ENCODE data around the gene C16orf89.
A peak's percentile ranks its signal among the peaks of the same experiment; 100 is the strongest.
"Not testable (repeated sequence)": the region's sequence is repeated elsewhere in the genome, so short reads cannot be mapped to it uniquely, and the experiment has no call there.

C16orf89 gene, protein sequence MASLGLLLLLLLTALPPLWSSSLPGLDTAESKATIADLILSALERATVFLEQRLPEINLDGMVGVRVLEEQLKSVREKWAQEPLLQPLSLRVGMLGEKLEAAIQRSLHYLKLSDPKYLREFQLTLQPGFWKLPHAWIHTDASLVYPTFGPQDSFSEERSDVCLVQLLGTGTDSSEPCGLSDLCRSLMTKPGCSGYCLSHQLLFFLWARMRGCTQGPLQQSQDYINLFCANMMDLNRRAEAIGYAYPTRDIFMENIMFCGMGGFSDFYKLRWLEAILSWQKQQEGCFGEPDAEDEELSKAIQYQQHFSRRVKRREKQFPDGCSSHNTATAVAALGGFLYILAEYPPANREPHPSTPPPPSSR

DNA sequence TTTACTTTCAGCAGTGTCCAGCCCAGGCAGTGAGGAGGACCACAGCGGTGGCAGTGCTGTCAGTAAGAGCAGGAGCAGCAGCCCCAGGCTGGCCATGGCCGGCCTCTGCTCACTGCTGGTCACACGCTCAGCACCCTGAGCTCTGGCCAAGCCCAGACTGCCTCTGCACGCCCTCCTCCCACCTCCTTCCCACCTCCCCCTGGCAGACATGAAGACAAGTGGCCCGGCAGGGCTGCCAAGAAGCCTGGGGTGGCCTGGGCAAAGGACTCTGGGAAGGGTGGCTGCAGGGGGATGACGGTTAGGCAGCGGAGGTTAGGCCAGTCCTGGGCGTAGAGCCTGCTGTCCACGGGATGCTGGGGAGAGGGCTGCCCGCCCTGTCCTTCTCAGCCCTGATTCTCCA, at the start of gene C16orf89:
Gene C16orf89 (minus strand): TSS at position 144 of the 400 bp plus-strand sequence. CDS start 48 bp downstream, at position 96.
- H3K4me3 ChIP-seq (ENCODE audit: low read depth, low read length): no peak within 1 kb of the TSS
- DNase-seq (ENCODE audit: low read depth): no peak
- TF ChIP-seq CTCF (IDR thresholded peaks at IDR 0.05; ENCODE audit: low read depth, low read length, missing control alignments): no peak

DNA sequence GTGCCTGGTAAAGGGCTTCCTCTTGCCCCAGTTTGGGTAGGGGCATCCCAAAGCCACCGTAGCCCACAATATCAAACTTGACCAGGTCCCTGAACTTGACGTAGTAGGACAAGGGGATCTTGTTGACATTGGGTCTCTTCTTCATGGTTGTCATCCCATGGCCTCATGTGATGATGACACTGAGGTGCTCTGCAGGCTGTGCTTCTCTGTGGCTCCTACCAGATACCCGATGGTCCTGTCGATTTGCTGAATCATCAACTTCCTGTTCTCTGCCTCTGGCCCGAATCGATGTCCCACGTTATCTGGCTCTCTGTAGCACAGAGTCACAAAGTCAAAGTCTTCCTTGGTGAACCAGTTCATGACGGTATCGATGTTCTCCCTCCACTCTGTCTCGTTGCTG, 45.2 kb upstream of the C16orf89 start:
- DNase-seq (ENCODE audit: low read depth); H3K4me3 ChIP-seq (ENCODE audit: low read depth, low read length): not testable (repeated sequence)

DNA sequence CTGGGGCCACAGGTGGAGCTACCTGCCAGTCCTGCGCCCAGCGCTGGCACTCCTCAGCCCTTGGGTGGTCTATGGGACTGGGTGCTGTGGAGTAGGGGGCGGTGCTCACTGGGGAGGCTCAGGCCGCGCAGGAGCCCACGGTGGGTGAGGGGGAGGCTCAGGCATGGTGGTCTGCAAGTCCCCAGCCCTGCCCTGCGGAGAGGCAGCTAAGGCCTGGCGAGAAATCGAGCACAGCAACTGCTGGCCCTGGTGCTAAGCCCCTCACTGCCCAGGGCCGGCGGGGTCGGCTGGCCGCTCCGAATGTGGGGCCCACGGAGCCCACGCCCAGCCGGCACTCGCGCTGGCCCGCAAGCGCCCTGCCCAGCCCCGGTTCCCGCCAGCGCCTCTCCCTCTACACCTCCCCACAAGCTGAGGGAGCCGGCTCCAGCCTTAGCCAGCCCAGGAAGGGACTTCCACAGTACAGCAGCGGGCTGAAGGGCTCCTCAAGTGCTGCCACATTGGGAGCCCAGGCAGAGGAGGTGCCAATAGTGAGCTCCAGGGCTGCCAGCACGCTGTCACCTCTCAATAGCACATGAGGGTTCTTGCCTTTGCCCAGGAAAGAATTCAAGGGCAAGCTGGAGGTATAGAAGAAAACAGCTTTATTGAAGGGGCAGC, 42.9 kb upstream of the C16orf89 start:
- DNase-seq (ENCODE audit: low read depth): no peak
- no peak overlapping the region for H3K4me3 ChIP-seq (ENCODE audit: low read depth, low read length)
- no peak for TF ChIP-seq CTCF (IDR thresholded peaks at IDR 0.05; ENCODE audit: low read depth, low read length, missing control alignments)

DNA sequence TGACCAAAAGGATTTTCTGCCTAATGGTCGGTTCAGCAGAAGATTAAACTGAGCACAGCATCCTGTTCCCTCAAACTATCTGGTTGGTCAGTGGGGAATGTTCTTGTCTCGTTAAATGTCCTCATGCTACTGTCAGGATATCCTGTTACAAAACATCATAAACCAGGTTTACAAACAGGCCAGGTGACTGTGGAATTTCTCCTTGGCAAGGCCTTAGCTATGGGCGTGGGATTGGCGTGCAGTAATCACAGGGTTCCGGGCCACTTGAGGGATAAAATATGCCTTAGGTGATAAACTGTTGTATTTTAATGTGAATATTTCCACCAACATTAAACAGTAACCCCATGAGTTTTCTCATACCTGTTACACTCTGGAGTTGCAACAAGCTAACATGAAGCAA, 39.3 kb upstream of the C16orf89 start:
- DNase-seq (ENCODE audit: low read depth); H3K4me3 ChIP-seq (ENCODE audit: low read depth, low read length): not testable (repeated sequence)

DNA sequence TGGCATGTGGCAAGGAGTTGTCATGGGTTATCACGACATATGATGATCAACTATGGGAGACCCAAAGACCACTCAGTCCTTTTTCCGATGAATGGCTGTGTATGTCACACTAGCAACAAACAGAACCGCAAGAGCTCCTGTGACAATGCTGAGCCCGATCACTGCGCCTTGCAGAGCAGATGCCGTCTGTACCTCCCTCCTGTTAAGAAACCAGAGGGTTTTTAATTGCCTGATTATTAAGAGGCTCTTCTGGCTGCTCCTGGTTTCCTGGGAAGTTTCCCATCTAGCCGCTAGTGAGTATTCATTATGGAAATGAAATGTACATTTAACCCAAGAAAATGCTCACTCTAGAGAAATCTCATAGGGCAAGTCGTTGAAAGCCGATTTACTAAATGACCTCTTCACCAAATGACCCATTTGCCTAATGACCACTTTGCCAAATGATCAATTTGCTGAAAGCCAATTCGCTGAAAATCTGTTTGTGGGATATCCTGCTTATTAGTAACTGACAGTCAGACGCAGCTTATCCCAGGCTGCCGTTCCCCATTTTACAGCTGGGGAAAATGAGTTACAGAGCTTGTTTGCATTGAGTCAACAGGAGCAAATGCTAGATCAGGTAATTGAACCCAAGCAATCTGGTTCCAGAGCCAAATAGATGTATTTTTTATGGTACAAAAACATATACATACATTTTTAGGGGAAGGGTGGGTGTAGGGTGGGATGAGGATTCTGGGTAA, 37.7 kb upstream of the C16orf89 start:
- not testable (repeated sequence) for H3K4me3 ChIP-seq (ENCODE audit: low read depth, low read length); DNase-seq (ENCODE audit: low read depth)

- DNase-seq (ENCODE audit: low read depth); H3K4me3 ChIP-seq (ENCODE audit: low read depth, low read length): not testable (repeated sequence)
These were observed 33.4 kb upstream of the C16orf89 start for GRCh38 chr16:5099174-5099573.

GRCh38 chr16:5098221-5099159, 32.7 kb upstream of the C16orf89 start:
- DNase-seq (ENCODE audit: low read depth): not testable (repeated sequence)
- H3K4me3 ChIP-seq (ENCODE audit: low read depth, low read length): peak overlapping the region; percentile 65

- peak; percentile 94 for DNase-seq (ENCODE audit: low read depth)
- H3K4me3 ChIP-seq (ENCODE audit: low read depth, low read length): peak within 1 kb of the TSS; percentile 66
These were observed 31.9 kb upstream of the C16orf89 start, which contains the start of gene EEF2KMT for GRCh38 chr16:5097470-5098220. Gene EEF2KMT, minus strand, starts transcription at chr16:5097795. Its CDS starts 56 bp downstream, at chr16:5097739.

DNA sequence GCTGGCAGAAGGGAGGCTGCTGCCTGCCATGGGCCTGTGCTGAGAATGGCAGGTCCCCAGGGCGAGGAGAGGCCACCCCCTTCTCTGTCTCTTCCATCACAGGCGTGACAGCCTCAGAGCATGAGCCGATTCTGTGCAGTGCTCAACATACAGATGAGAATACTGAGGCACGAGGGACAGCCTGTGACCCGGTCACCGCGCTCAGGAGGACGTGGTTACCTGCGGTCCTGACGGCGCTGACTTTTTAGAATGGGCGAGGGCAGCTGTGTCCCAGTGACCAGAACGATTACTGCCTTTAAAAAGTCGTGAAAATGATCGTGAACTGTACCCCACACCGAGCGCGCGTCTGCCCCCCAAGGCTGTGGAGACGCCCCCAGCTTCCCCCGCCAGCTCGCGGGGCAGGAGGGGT, 31.3 kb upstream of the C16orf89 start:
- not testable (repeated sequence) for DNase-seq (ENCODE audit: low read depth)
- H3K4me3 ChIP-seq (ENCODE audit: low read depth, low read length): peak overlapping the region; percentile 66

DNA sequence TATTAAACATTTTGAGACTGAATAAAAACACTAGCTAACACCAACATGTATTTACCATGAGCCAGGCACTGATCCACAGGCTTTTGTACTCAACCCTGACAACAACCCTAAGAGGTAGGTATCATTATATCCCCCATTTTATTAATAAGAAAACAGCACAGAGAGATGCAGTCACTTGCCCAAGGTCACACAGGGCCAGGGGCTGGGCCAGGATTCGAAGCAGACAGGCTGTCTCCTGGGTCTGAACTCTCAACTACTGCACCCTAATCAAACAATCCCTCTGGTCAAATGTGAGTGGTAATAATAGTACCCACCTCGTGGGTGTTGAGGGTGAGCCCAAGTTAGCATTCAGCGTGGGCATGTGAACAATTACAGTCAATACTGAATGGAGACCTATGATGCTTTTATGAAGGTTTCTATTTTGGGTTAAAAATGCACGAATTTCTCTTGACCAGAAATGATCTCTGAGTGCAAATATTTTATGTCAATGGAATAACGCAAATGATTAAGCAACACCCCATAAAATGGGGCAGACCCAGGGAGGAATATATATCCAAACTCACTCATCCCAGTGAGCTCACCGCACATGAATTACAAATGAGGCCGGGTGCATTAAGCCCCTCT, 30.8 kb upstream of the C16orf89 start:
- peak overlapping the region; percentile 66 for H3K4me3 ChIP-seq (ENCODE audit: low read depth, low read length)
- DNase-seq (ENCODE audit: low read depth): not testable (repeated sequence)

GRCh38 chr16:5095145-5095830, 29.5 kb upstream of the C16orf89 start:
- DNase-seq (ENCODE audit: low read depth); H3K4me3 ChIP-seq (ENCODE audit: low read depth, low read length): not testable (repeated sequence)

GRCh38 chr16:5093746-5094145, 28.0 kb upstream of the C16orf89 start:
- not testable (repeated sequence) for H3K4me3 ChIP-seq (ENCODE audit: low read depth, low read length); DNase-seq (ENCODE audit: low read depth)

DNA sequence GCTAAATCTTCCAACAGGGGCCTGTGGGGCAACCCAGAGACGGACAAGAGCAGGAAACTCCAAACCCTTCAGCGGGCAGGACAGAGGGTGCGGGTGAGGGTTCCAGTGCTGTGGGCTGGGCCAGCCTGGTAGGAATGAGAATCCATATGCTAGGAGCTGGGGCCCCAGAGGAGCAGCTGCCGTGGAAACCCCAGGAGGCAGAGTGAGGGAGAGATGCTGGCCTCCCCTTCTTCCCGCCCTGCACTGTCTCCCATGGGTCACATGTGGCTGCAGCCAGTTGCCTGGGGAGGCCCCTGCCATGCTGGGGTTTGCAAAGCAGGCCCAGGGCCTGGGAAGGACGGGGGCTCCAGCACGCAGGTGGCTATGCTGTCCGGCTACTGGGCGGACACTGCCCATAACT, 27.3 kb upstream of the C16orf89 start:
- not testable (repeated sequence) for H3K4me3 ChIP-seq (ENCODE audit: low read depth, low read length); DNase-seq (ENCODE audit: low read depth)

GRCh38 chr16:5090592-5090991, 24.8 kb upstream of the C16orf89 start:
- H3K4me3 ChIP-seq (ENCODE audit: low read depth, low read length); DNase-seq (ENCODE audit: low read depth): not testable (repeated sequence)

Data from GM12864 (cell line).